ENCODE measurements around the gene TEX2.

TEX2 gene

GRCh38 chr17:64113006-64113405 lies 150.1 kb downstream of the TEX2 start:
- DNase-seq (ENCODE audit: low read depth), result no peak

- DNase-seq (ENCODE audit: low read depth), result no peak
Measured at GRCh38 chr17:64111831-64112230, 151.2 kb downstream of the TEX2 start.

- DNase-seq (ENCODE audit: low read depth), result no peak
Measured at GRCh38 chr17:64110379-64111152, 152.5 kb downstream of the TEX2 start.

GRCh38 chr17:64109400-64109799 lies 153.7 kb downstream of the TEX2 start:
- DNase-seq (ENCODE audit: low read depth), result no peak

- DNase-seq (ENCODE audit: low read depth), result no peak
Measured at GRCh38 chr17:64107500-64108236, 155.4 kb downstream of the TEX2 start.

- DNase-seq (ENCODE audit: low read depth), result no peak
Measured at GRCh38 chr17:64106918-64107317, 156.1 kb downstream of the TEX2 start.

GRCh38 chr17:64103391-64104364 lies 159.4 kb downstream of the TEX2 start:
- no peak for DNase-seq (ENCODE audit: low read depth)

- DNase-seq (ENCODE audit: low read depth), result no peak
Measured at GRCh38 chr17:64102627-64103390, 160.3 kb downstream of the TEX2 start.

GRCh38 chr17:64099543-64099942 lies 163.5 kb downstream of the TEX2 start:
- no peak for DNase-seq (ENCODE audit: low read depth)

Measured in GM04504 (cell line).